HG03097 (cell line): ENCODE results near the gene ITPR3.
"Not testable (repeated sequence)": the region's sequence is repeated elsewhere in the genome, so short reads cannot be mapped to it uniquely, and the experiment has no call there.

ENCODE experiments used
- ATAC-seq: cut with Tn5 transposase; IDR thresholded peaks from one replicate; pipeline ENCODE4 v1.9.1; 2021; ENCODE audit not compliant: unreplicated experiment, low FRiP score

Gene ITPR3

GRCh38 chr6:33610779-33611732 is 10.1 kb upstream of the ITPR3 start:
- no peak for ATAC-seq

- ATAC-seq = no peak
These were observed 7.9 kb upstream of the ITPR3 start for GRCh38 chr6:33613146-33613794.

GRCh38 chr6:33613795-33614168 is 7.3 kb upstream of the ITPR3 start:
- no peak for ATAC-seq

- no peak for ATAC-seq
These were observed 5.0 kb upstream of the ITPR3 start for GRCh38 chr6:33616113-33616512.

- ATAC-seq = no peak
These were observed 4.2 kb upstream of the ITPR3 start for GRCh38 chr6:33616913-33617312.

- ATAC-seq = no peak
These were observed 1.8 kb upstream of the ITPR3 start for GRCh38 chr6:33619166-33619840.

- ATAC-seq = no peak
These were observed 815 bp upstream of the ITPR3 start for GRCh38 chr6:33620158-33620855.

GRCh38 chr6:33621711-33622388 is 728 bp downstream of the ITPR3 start:
- ATAC-seq = peak; percentile 24

GRCh38 chr6:33622456-33623431 is 1.6 kb downstream of the ITPR3 start:
- ATAC-seq = no peak

GRCh38 chr6:33623895-33624381 is 2.8 kb downstream of the ITPR3 start:
- no peak for ATAC-seq

- ATAC-seq = no peak
These were observed 3.7 kb downstream of the ITPR3 start for GRCh38 chr6:33624856-33625255.

GRCh38 chr6:33627876-33628275 is 6.8 kb downstream of the ITPR3 start:
- no peak for ATAC-seq

- ATAC-seq = no peak
These were observed 7.4 kb downstream of the ITPR3 start for GRCh38 chr6:33628401-33628964.

GRCh38 chr6:33630014-33630413 is 8.9 kb downstream of the ITPR3 start:
- ATAC-seq = no peak

- ATAC-seq = not testable (repeated sequence)
These were observed 10.4 kb downstream of the ITPR3 start for GRCh38 chr6:33631521-33631920.

- no peak for ATAC-seq
These were observed 10.9 kb downstream of the ITPR3 start for GRCh38 chr6:33631971-33632557.

- no peak for ATAC-seq
These were observed 11.5 kb downstream of the ITPR3 start for GRCh38 chr6:33632558-33633039.

GRCh38 chr6:33633084-33633461 is 12.0 kb downstream of the ITPR3 start:
- ATAC-seq = no peak
